Activated naive CD8-positive, alpha-beta T cell treated with anti-CD3 and anti-CD28 coated beads, Interleukin-2, amount 10 ng/mL, durations not matched to agents 7 days and 5 days (primary cell): ENCODE data around the gene MEP1A. TPM values are rescaled to one million over a fixed set of nuclear protein-coding genes. Genes with fewer than 3 reads are reported as not detected.
"Not testable (repeated sequence)": the region's sequence is repeated elsewhere in the genome, so short reads cannot be mapped to it uniquely, and the experiment has no call there.

ENCODE experiments used
- ATAC-seq: fragments of 150-1000 bp; cut with Tn5 transposase; one replicate; pipeline ENCODE4 v1.10.0; 2021; ENCODE audit warnings: low read depth, moderate library complexity
- POLR2A ChIA-PET: fragments of 350-600 bp; sonication (Branson Sonifier 250); formaldehyde crosslinking; loops from one replicate; lab custom pipeline; 2021; ENCODE audit warnings: antibody characterized with exemption; lab: Charles Lee
- DNase-seq: peaks from one replicate; pipeline ENCODE4 v3.0.0; 2021
- H3K27ac Mint-ChIP-seq: one replicate; pipeline ENCODE4 v1.8.0; 2022; ENCODE audit warnings: mild to moderate bottlenecking, mixed read lengths
- H3K27me3 Mint-ChIP-seq: one replicate; pipeline ENCODE4 v1.8.0; 2022; ENCODE audit warnings: mild to moderate bottlenecking, moderate library complexity, mixed read lengths
- H3K36me3 Mint-ChIP-seq: one replicate; pipeline ENCODE4 v1.8.0; 2021; ENCODE audit warnings: mild to moderate bottlenecking, mixed read lengths
- H3K4me1 Mint-ChIP-seq: one replicate; pipeline ENCODE4 v1.8.0; 2021; ENCODE audit warnings: mixed read lengths
- H3K4me3 Mint-ChIP-seq: one replicate; pipeline ENCODE4 v1.8.0; 2022; ENCODE audit warnings: mild to moderate bottlenecking, moderate library complexity, mixed read lengths
- H3K9me3 Mint-ChIP-seq: one replicate; pipeline ENCODE4 v1.8.0; 2021; ENCODE audit warnings: mixed read lengths
- total RNA-seq, 2 experiments: library from RNA; stranded (reverse); gene quantifications; one replicate each; pipeline ENCODE4 v1.2.3, GENCODE V29; 2021

MEP1A gene
- not detected for total RNA-seq

GRCh38 chr6:46793138-46793537 lies at the start of gene MEP1A:
Gene MEP1A (plus strand): TSS chr6:46793389. CDS start chr6:46793399, 10 bp downstream.
- Mint-ChIP-seq H3K4me3 (no peak within 1 kb of the TSS), H3K27ac (no peak within 1 kb of the TSS), H3K9me3 (no peaks in the 10 kb centered on the region), H3K27me3 (peaks cover 1% of the 10 kb centered on the region), H3K36me3 (no peaks in the 10 kb centered on the region), H3K4me1 (no peaks in the 10 kb centered on the region)
- DNase-seq (no peak), ATAC-seq (no peak)
- POLR2A ChIA-PET = no interaction called here

- ATAC-seq = no peak
- POLR2A ChIA-PET = no interaction called here
- Mint-ChIP-seq H3K4me1 (no peaks in the 10 kb centered on the region), H3K27ac (no peak overlapping the region), H3K36me3 (no peaks in the 10 kb centered on the region), H3K27me3 (peaks cover 12% of the 10 kb centered on the region), H3K9me3 (no peaks in the 10 kb centered on the region), H3K4me3 (no peak overlapping the region)
- DNase-seq = no peak
Measured at GRCh38 chr6:46743425-46744158, 49.6 kb upstream of the MEP1A start.

- H3K9me3 Mint-ChIP-seq, H3K36me3 Mint-ChIP-seq, ATAC-seq, H3K4me1 Mint-ChIP-seq, POLR2A ChIA-PET, H3K27ac Mint-ChIP-seq, DNase-seq, H3K4me3 Mint-ChIP-seq: not testable (repeated sequence)
- H3K27me3 Mint-ChIP-seq = peaks cover 12% of the 10 kb centered on the region
Measured at GRCh38 chr6:46744159-46744725, 48.9 kb upstream of the MEP1A start.

GRCh38 chr6:46745973-46746372 lies 47.2 kb upstream of the MEP1A start:
- Mint-ChIP-seq H3K27me3 (peaks cover 8% of the 10 kb centered on the region), H3K27ac (no peak overlapping the region), H3K4me1 (no peaks in the 10 kb centered on the region), H3K36me3 (no peaks in the 10 kb centered on the region), H3K9me3 (no peaks in the 10 kb centered on the region), H3K4me3 (no peak overlapping the region)
- DNase-seq = no peak
- POLR2A ChIA-PET = no interaction called here
- no peak for ATAC-seq

GRCh38 chr6:46746696-46747095 lies 46.5 kb upstream of the MEP1A start, which contains the start of gene ANKRD66:
Gene ANKRD66 (plus strand): TSS chr6:46746933. CDS start chr6:46751949, 5,016 bp downstream.
- ATAC-seq = no peak
- H3K27me3 Mint-ChIP-seq = peaks cover 10% of the 10 kb centered on the region
- H3K4me1 Mint-ChIP-seq = no peaks in the 10 kb centered on the region
- POLR2A ChIA-PET = no interaction called here
- no peak within 1 kb of the TSS for H3K27ac Mint-ChIP-seq
- H3K36me3 Mint-ChIP-seq = no peaks in the 10 kb centered on the region
- H3K4me3 Mint-ChIP-seq = no peak within 1 kb of the TSS
- no peaks in the 10 kb centered on the region for H3K9me3 Mint-ChIP-seq
- DNase-seq = no peak

- H3K27ac Mint-ChIP-seq = no peak overlapping the region
- POLR2A ChIA-PET = no interaction called here
- DNase-seq (no peak), ATAC-seq (no peak)
- no peak overlapping the region for H3K4me3 Mint-ChIP-seq
- no peaks in the 10 kb centered on the region for H3K36me3 Mint-ChIP-seq
- peaks cover 13% of the 10 kb centered on the region for H3K27me3 Mint-ChIP-seq
- no peaks in the 10 kb centered on the region for H3K4me1 Mint-ChIP-seq
- H3K9me3 Mint-ChIP-seq = no peaks in the 10 kb centered on the region
Measured at GRCh38 chr6:46748940-46749503, 44.2 kb upstream of the MEP1A start.

GRCh38 chr6:46749731-46750130 lies 43.5 kb upstream of the MEP1A start:
- ATAC-seq (no peak), DNase-seq (no peak)
- POLR2A ChIA-PET = no interaction called here
- H3K4me3 Mint-ChIP-seq = no peak overlapping the region
- no peaks in the 10 kb centered on the region for H3K4me1 Mint-ChIP-seq
- H3K27me3 Mint-ChIP-seq = peaks cover 13% of the 10 kb centered on the region
- no peak overlapping the region for H3K27ac Mint-ChIP-seq
- H3K9me3 Mint-ChIP-seq = no peaks in the 10 kb centered on the region
- H3K36me3 Mint-ChIP-seq = no peaks in the 10 kb centered on the region

- POLR2A ChIA-PET = no interaction called here
- no peaks in the 10 kb centered on the region for H3K4me1 Mint-ChIP-seq
- peaks cover 6% of the 10 kb centered on the region for H3K27me3 Mint-ChIP-seq
- H3K9me3 Mint-ChIP-seq = no peaks in the 10 kb centered on the region
- no peak overlapping the region for H3K4me3 Mint-ChIP-seq
- ATAC-seq (no peak), DNase-seq (no peak)
- H3K27ac Mint-ChIP-seq = no peak overlapping the region
- no peaks in the 10 kb centered on the region for H3K36me3 Mint-ChIP-seq
Measured at GRCh38 chr6:46751658-46752057, 41.5 kb upstream of the MEP1A start.

GRCh38 chr6:46755865-46756264 lies 37.3 kb upstream of the MEP1A start:
- Mint-ChIP-seq H3K36me3 (no peaks in the 10 kb centered on the region), H3K4me1 (no peaks in the 10 kb centered on the region), H3K9me3 (no peaks in the 10 kb centered on the region), H3K27ac (no peak overlapping the region), H3K4me3 (no peak overlapping the region), H3K27me3 (peaks cover 4% of the 10 kb centered on the region)
- ATAC-seq (no peak), DNase-seq (no peak)
- POLR2A ChIA-PET = no interaction called here

- H3K9me3 Mint-ChIP-seq = no peaks in the 10 kb centered on the region
- no peak overlapping the region for H3K4me3 Mint-ChIP-seq
- no peak overlapping the region for H3K27ac Mint-ChIP-seq
- POLR2A ChIA-PET = no interaction called here
- DNase-seq (no peak), ATAC-seq (no peak)
- H3K4me1 Mint-ChIP-seq = no peaks in the 10 kb centered on the region
- peaks cover 2% of the 10 kb centered on the region for H3K27me3 Mint-ChIP-seq
- no peaks in the 10 kb centered on the region for H3K36me3 Mint-ChIP-seq
Measured at GRCh38 chr6:46756469-46757213, 36.5 kb upstream of the MEP1A start.

- DNase-seq (no peak), ATAC-seq (no peak)
- Mint-ChIP-seq H3K36me3 (no peaks in the 10 kb centered on the region), H3K9me3 (no peaks in the 10 kb centered on the region), H3K4me1 (no peaks in the 10 kb centered on the region), H3K4me3 (no peak overlapping the region), H3K27ac (no peak overlapping the region), H3K27me3 (peaks cover 2% of the 10 kb centered on the region)
- POLR2A ChIA-PET = no interaction called here
Measured at GRCh38 chr6:46757214-46757596, 36.0 kb upstream of the MEP1A start.

GRCh38 chr6:46758960-46759753 lies 34.0 kb upstream of the MEP1A start:
- H3K27ac Mint-ChIP-seq = no peak overlapping the region

GRCh38 chr6:46760925-46761324 lies 32.3 kb upstream of the MEP1A start:
- no peaks in the 10 kb centered on the region for H3K36me3 Mint-ChIP-seq
- H3K9me3 Mint-ChIP-seq = no peaks in the 10 kb centered on the region
- H3K27ac Mint-ChIP-seq = no peak overlapping the region
- H3K4me1 Mint-ChIP-seq = no peaks in the 10 kb centered on the region
- H3K4me3 Mint-ChIP-seq = no peak overlapping the region
- ATAC-seq (no peak), DNase-seq (no peak)
- POLR2A ChIA-PET = no interaction called here
- no peaks in the 10 kb centered on the region for H3K27me3 Mint-ChIP-seq

More at GRCh38 chr6:46758960-46759753, 34.0 kb upstream of the MEP1A start:
- H3K36me3 Mint-ChIP-seq = no peaks in the 10 kb centered on the region
- no peak for ATAC-seq
- no peak overlapping the region for H3K4me3 Mint-ChIP-seq
- H3K4me1 Mint-ChIP-seq = no peaks in the 10 kb centered on the region
- H3K27me3 Mint-ChIP-seq = no peaks in the 10 kb centered on the region
- POLR2A ChIA-PET = no interaction called here
- no peaks in the 10 kb centered on the region for H3K9me3 Mint-ChIP-seq
- DNase-seq = no peak
